HepG2 (cell line): ENCODE results near the gene ICE1.

ENCODE experiments used
- CBFB ChIP-seq: sonication (generic); formaldehyde crosslinking; IDR thresholded peaks from 2 replicates; pipeline ENCODE4 v1.4.0; 2020; ENCODE audit warnings: missing genetic modification reagents
- EP300 ChIP-seq, 3 experiments: sonication (generic) in 1 of 3; formaldehyde crosslinking in 1 of 3; IDR thresholded peaks; 2 replicates each; pipeline versions ENCODE4 v1.5.1 to v1.6.1; 2011 to 2020; ENCODE audit warnings: low read depth in 2 of 3, low read length in 2 of 3, borderline replicate concordance in 1 of 3, improper control_type of control experiment in 1 of 3, mild to moderate bottlenecking in 1 of 3, missing genetic modification reagents in 1 of 3, moderate library complexity in 1 of 3
- KDM1A ChIP-seq: IDR thresholded peaks from 2 replicates; pipeline ENCODE4 v1.6.1; 2016; ENCODE audit warnings: missing compliant biosample characterization
- SCMH1 ChIP-seq: sonication (generic); formaldehyde crosslinking; IDR thresholded peaks from 2 replicates; pipeline ENCODE4 v1.9.0; 2021; ENCODE audit warnings: missing genetic modification reagents, mild to moderate bottlenecking, borderline replicate concordance
- SRF ChIP-seq: IDR thresholded peaks from 2 replicates; pipeline ENCODE4 v1.6.1; 2011; ENCODE audit warnings: mild to moderate bottlenecking, low read depth, low read length, moderate library complexity
- TAF1 ChIP-seq: sonication (generic); formaldehyde crosslinking; IDR thresholded peaks from 2 replicates; pipeline ENCODE4 v1.4.0; 2020; ENCODE audit warnings: missing genetic modification reagents
- ZNF274 ChIP-seq: sonication (generic); formaldehyde crosslinking; IDR thresholded peaks from 2 replicates; pipeline ENCODE4 v1.5.1; 2020; ENCODE audit warnings: mild to moderate bottlenecking, missing genetic modification reagents
- ZNF556 ChIP-seq: sonication (generic); formaldehyde crosslinking; IDR thresholded peaks from 2 replicates; pipeline ENCODE4 v1.4.0; 2020; ENCODE audit warnings: mild to moderate bottlenecking, missing genetic modification reagents, borderline replicate concordance
- TF ChIP-seq, protein P1 (sequence below): IDR thresholded peaks from 2 replicates; pipeline ENCODE4 v1.6.1; 2016; ENCODE audit warnings: missing compliant biosample characterization, missing genetic modification reagents, borderline replicate concordance
- TF ChIP-seq, protein P2 (sequence below): sonication (generic); formaldehyde crosslinking; IDR thresholded peaks from 2 replicates; pipeline ENCODE4 v1.5.0; 2020; ENCODE audit warnings: mild to moderate bottlenecking, missing genetic modification reagents, moderate library complexity
- TF ChIP-seq, protein P3 (sequence below): IDR thresholded peaks from 2 replicates; pipeline ENCODE4 v1.6.1; 2016; ENCODE audit warnings: low read depth, missing genetic modification reagents, missing compliant biosample characterization

DNA sequence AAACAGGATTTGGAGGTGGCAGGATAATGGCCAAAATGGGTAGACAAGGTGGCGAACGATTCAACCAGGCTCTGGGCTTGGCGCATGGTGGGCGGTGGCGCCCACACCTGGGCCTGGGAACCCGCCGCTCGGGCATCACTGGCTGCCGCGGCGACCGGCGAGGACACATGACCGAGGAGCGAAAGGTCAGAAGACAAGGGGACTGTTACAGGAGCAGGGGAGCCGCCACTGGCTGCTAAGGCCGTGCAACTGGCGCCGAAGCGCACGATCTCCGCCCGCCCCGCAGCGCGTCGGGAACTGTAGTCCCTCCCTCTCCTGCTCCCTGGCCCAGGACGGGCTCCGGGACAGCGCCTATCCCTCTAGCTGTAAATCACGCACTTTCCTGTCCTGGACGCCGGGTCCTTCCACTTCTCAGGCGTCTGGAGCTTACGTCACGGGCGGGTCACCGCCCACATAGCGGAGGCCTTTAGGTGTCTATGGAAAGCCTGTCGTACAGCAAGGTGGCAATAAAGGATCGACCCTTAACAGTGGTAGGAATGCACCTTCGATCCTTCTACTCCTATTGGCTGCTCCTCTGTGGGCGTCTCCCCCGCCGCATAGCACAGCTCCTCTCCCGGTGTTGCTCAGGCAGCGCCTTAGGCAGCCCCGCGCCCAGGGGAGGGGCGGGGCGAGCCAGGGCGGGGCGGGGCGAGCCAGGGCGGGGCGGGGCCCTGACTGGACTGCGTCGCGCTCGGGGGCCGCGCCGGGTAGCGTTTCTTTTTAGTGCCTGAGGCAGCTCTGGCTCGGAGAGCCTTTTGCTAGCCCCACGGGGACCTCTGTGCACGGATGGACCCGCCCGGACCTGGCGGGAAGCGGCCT lies at the start of gene ICE1:
- TF ChIP-seq, protein P1, sequence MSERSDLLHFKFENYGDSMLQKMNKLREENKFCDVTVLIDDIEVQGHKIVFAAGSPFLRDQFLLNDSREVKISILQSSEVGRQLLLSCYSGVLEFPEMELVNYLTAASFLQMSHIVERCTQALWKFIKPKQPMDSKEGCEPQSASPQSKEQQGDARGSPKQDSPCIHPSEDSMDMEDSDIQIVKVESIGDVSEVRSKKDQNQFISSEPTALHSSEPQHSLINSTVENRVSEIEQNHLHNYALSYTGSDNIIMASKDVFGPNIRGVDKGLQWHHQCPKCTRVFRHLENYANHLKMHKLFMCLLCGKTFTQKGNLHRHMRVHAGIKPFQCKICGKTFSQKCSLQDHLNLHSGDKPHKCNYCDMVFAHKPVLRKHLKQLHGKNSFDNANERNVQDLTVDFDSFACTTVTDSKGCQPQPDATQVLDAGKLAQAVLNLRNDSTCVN (CRISPR knock-in tag): no peak
- TF ChIP-seq CBFB (CRISPR knock-in tag): no peak
- TF ChIP-seq TAF1 (CRISPR knock-in tag): peak; percentile 80
- TF ChIP-seq, protein P2, sequence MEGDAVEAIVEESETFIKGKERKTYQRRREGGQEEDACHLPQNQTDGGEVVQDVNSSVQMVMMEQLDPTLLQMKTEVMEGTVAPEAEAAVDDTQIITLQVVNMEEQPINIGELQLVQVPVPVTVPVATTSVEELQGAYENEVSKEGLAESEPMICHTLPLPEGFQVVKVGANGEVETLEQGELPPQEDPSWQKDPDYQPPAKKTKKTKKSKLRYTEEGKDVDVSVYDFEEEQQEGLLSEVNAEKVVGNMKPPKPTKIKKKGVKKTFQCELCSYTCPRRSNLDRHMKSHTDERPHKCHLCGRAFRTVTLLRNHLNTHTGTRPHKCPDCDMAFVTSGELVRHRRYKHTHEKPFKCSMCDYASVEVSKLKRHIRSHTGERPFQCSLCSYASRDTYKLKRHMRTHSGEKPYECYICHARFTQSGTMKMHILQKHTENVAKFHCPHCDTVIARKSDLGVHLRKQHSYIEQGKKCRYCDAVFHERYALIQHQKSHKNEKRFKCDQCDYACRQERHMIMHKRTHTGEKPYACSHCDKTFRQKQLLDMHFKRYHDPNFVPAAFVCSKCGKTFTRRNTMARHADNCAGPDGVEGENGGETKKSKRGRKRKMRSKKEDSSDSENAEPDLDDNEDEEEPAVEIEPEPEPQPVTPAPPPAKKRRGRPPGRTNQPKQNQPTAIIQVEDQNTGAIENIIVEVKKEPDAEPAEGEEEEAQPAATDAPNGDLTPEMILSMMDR (CRISPR knock-in tag): peak; percentile 36
- peak; percentile 81 for TF ChIP-seq ZNF556
- 0 out of 2 replicates have a peak, but pooled peaks have one; percentile 49 for TF ChIP-seq ZNF274
- TF ChIP-seq SCMH1 (CRISPR knock-in tag): no peak
- peak; percentile 30; the same call in 1 of the 2 replicates for TF ChIP-seq SRF
- no peak; a peak in 1 of 4 replicates for TF ChIP-seq EP300 (IDR thresholded peaks at IDR 0.05; ENCODE audit: low read depth in 2 of 2, low read length in 2 of 2)
- no peak for TF ChIP-seq EP300 (CRISPR knock-in tag; IDR thresholded peaks at IDR 0.05; ENCODE audit: borderline replicate concordance)
- TF ChIP-seq, protein P3, sequence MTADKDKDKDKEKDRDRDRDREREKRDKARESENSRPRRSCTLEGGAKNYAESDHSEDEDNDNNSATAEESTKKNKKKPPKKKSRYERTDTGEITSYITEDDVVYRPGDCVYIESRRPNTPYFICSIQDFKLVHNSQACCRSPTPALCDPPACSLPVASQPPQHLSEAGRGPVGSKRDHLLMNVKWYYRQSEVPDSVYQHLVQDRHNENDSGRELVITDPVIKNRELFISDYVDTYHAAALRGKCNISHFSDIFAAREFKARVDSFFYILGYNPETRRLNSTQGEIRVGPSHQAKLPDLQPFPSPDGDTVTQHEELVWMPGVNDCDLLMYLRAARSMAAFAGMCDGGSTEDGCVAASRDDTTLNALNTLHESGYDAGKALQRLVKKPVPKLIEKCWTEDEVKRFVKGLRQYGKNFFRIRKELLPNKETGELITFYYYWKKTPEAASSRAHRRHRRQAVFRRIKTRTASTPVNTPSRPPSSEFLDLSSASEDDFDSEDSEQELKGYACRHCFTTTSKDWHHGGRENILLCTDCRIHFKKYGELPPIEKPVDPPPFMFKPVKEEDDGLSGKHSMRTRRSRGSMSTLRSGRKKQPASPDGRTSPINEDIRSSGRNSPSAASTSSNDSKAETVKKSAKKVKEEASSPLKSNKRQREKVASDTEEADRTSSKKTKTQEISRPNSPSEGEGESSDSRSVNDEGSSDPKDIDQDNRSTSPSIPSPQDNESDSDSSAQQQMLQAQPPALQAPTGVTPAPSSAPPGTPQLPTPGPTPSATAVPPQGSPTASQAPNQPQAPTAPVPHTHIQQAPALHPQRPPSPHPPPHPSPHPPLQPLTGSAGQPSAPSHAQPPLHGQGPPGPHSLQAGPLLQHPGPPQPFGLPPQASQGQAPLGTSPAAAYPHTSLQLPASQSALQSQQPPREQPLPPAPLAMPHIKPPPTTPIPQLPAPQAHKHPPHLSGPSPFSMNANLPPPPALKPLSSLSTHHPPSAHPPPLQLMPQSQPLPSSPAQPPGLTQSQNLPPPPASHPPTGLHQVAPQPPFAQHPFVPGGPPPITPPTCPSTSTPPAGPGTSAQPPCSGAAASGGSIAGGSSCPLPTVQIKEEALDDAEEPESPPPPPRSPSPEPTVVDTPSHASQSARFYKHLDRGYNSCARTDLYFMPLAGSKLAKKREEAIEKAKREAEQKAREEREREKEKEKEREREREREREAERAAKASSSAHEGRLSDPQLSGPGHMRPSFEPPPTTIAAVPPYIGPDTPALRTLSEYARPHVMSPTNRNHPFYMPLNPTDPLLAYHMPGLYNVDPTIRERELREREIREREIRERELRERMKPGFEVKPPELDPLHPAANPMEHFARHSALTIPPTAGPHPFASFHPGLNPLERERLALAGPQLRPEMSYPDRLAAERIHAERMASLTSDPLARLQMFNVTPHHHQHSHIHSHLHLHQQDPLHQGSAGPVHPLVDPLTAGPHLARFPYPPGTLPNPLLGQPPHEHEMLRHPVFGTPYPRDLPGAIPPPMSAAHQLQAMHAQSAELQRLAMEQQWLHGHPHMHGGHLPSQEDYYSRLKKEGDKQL (CRISPR knock-in tag): no peak; the same call in 1 of the 2 replicates
- no peak for TF ChIP-seq KDM1A (CRISPR knock-in tag)
